Measurements from ENCODE around the gene RPS6KC1. TPM values are rescaled to one million over a fixed set of nuclear protein-coding genes. Genes with fewer than 3 reads are reported as not detected.

The RPS6KC1 gene
- total and polyA plus RNA-seq, 2 donors (not counting 3 experiments of a cell fraction or from before 2014, with no cell fraction given) = 5.1 to 18.6 TPM

GRCh38 chr1:213014642-213015041 lies 36.4 kb upstream of the RPS6KC1 start:
- no peak overlapping the region for H2AFZ ChIP-seq (ENCODE audit: low read depth, low read length)
- POLR2A ChIA-PET = interaction anchor here (0.6 kb wide), 1 partner anchor 9 kb away, joined by 8 read pairs; no protein-coding TSS in a partner anchor
- H3K4me3 ChIP-seq (replicated peaks in 1 of 3; ENCODE audit: insufficient read depth in 1 of 3, low read depth in 1 of 3, low read length in 3 of 3) = peak overlapping the region; percentile 47 to 86 (median 85)
- TF ChIP-seq EZH2 (IDR thresholded peaks at IDR 0.05; ENCODE audit: borderline replicate concordance, low read depth, low read length, severe bottlenecking) (no peak), POLR2AphosphoS5 (IDR thresholded peaks at IDR 0.05; ENCODE audit: insufficient read depth, low read depth, low read length) (no peak), POLR2A (IDR thresholded peaks at IDR 0.05; ENCODE audit: low read depth, low read length) (no peak), MAX (IDR thresholded peaks at IDR 0.05; ENCODE audit: insufficient read depth, insufficient read length) (no peak), JUN (IDR thresholded peaks at IDR 0.05; ENCODE audit: borderline replicate concordance, insufficient read depth, insufficient read length, low read depth) (no peak), CTCF (IDR thresholded peaks at IDR 0.05; ENCODE audit: extremely low read depth in 1 of 2, insufficient read depth in 1 of 2, low read depth in 1 of 2, low read length in 2 of 2) (no peak), MYC (IDR thresholded peaks at IDR 0.05; ENCODE audit: low read depth, low read length) (no peak), GATA2 (IDR thresholded peaks at IDR 0.05; ENCODE audit: insufficient read depth, insufficient read length, low read depth, low read length) (no peak), FOS (IDR thresholded peaks at IDR 0.05; ENCODE audit: borderline replicate concordance, insufficient read depth, low read length) (no peak)
- no TSS peak for BruUV-seq (replicated peaks)
- DNase-seq (ENCODE audit: low read depth, low spot score) = no peak
- H3K27ac ChIP-seq (ENCODE audit: insufficient read depth, low read depth, low read length) = peak overlapping the region; percentile 27
- peak overlapping the region; percentile 84 for H3K4me2 ChIP-seq (ENCODE audit: insufficient read depth, low read length)
- CTCF ChIA-PET = no interaction called here
- intact Hi-C loops (cut with micrococcal nuclease) (loop anchor here (1.0 to 2.0 kb wide), 3 partner anchors 37 to 223 kb away; partner anchors contain the start of genes NSL1, RPS6KC1, TATDN3 and VASH2), dilution Hi-C loops (cut with MboI; ENCODE audit: extremely low pct_ligation_motif_present, low sequenced_read_pairs) (no loop called here)
- H3K9me1 ChIP-seq (replicated peaks; ENCODE audit: control insufficient read depth, extremely low read depth, insufficient read depth, low read length) = no peaks in the 10 kb centered on the region
- peak overlapping the region; percentile 68 for H3K9ac ChIP-seq (replicated peaks; ENCODE audit: extremely low read depth, insufficient read depth, low read length)
- no peaks in the 10 kb centered on the region for H4K20me1 ChIP-seq (replicated peaks; ENCODE audit: control insufficient read depth, extremely low read depth, insufficient read depth, low read length)
- peaks cover 6% of the 10 kb centered on the region for H3K4me1 ChIP-seq (ENCODE audit: control insufficient read depth, extremely low read depth, insufficient read depth, low read length)
- FAIRE-seq = no peak
- peaks cover 27% of the 10 kb centered on the region for H3K79me2 ChIP-seq (ENCODE audit: control insufficient read depth, insufficient read depth, low read length)
- H3K36me3 ChIP-seq (ENCODE audit: control insufficient read depth in 2 of 2, extremely low read depth in 1 of 2, insufficient read depth in 2 of 2, low read length in 2 of 2) = peaks cover 4 to 5% of the 10 kb centered on the region in 2 experiments
- H3K9me3 ChIP-seq (replicated peaks; ENCODE audit: control insufficient read depth, insufficient read depth, low read length) = no peaks in the 10 kb centered on the region
- H3K27me3 ChIP-seq (ENCODE audit: control insufficient read depth in 2 of 2, insufficient read depth in 2 of 2, low read length in 2 of 2) = no peaks in the 10 kb centered on the region

All from endothelial cell of umbilical vein (primary cell).